ENCODE results near the gene PML. TPM values are rescaled to one million over a fixed set of nuclear protein-coding genes. Genes with fewer than 3 reads are reported as not detected.
"Not testable (repeated sequence)": the region's sequence is repeated elsewhere in the genome, so short reads cannot be mapped to it uniquely, and the experiment has no call there.

Gene PML
- total and polyA plus RNA-seq, 2 of the 4 experiments (the other 2 are of a cell fraction), result 8.8 to 22.6 TPM

DNA sequence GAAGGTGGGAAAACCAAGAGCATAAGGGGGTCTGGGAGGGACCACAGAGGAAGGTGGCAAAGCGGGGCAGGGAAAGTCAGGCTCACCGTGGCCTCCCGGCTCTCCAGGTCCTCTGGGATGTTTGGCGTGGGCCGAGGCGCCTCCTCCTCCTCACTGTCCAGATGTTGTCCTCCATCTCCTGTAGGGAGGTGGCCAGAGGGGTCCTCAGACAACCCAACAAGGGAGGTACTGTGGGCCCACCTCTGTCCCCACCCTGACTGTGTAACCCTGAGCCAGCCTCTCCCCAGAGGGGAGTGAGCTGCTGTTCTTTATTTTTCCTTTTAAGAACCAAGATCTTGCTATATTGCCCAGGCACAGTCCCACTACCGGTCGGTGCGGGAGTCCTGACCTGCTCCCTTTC is 77.6 kb downstream of the PML start:
- H2BK20ac ChIP-seq (ENCODE audit: low read depth, low read length); H3K9me1 ChIP-seq (ENCODE audit: insufficient read depth, low read length); CTCF ChIA-PET; H4K8ac ChIP-seq (ENCODE audit: low read depth in 2 of 2, low read length in 2 of 2); ATAC-seq (ENCODE audit: low read depth); POLR2A ChIA-PET (ENCODE audit: unreplicated experiment); H3K56ac ChIP-seq (ENCODE audit: extremely low read depth, insufficient read depth, low read length); DNase-seq; H4K5ac ChIP-seq (ENCODE audit: low read depth, low read length); BruUV-seq (replicated peaks); H2AFZ ChIP-seq (replicated peaks; ENCODE audit: low read length, poor library complexity); H2BK15ac ChIP-seq (ENCODE audit: low read depth, low read length); H3K4me2 ChIP-seq (ENCODE audit: low read depth, low read length); H3K27ac ChIP-seq (ENCODE audit: insufficient read depth, low read length); H4K91ac ChIP-seq (ENCODE audit: insufficient read depth, low read depth, low read length); H2AK9ac ChIP-seq (replicated peaks; ENCODE audit: low read depth, low read length, poor library complexity); in situ Hi-C loops (cut with MboI; ENCODE audit: low sequenced_read_pairs); H3K9me3 ChIP-seq (ENCODE audit: control insufficient read depth, insufficient read depth, low read length); H3K14ac ChIP-seq (replicated peaks; ENCODE audit: low read depth, low read length); H3K36me3 ChIP-seq (ENCODE audit: control insufficient read depth, insufficient read depth, low read length); H2BK5ac ChIP-seq (ENCODE audit: low read depth, low read length, poor library complexity, severe bottlenecking); H3K18ac ChIP-seq (ENCODE audit: low read depth, low read length); H3K79me1 ChIP-seq (ENCODE audit: low read depth in 1 of 2, low read length in 2 of 2); H3K9ac ChIP-seq (ENCODE audit: low read depth, low read length); H3K4me1 ChIP-seq (ENCODE audit: control insufficient read depth, insufficient read depth, low read length); H3K23ac ChIP-seq (ENCODE audit: low read depth, low read length); H2AK5ac ChIP-seq (ENCODE audit: low read depth, low read length); H2BK120ac ChIP-seq (ENCODE audit: low read depth, low read length); H3K4ac ChIP-seq (ENCODE audit: low read depth, low read length); dilution Hi-C loops (cut with HindIII; ENCODE audit: low sequenced_read_pairs, unreplicated experiment); H3K4me3 ChIP-seq (ENCODE audit: insufficient read depth, low read depth, low read length); intact Hi-C loops (cut with micrococcal nuclease); H3K27me3 ChIP-seq (ENCODE audit: control insufficient read depth, insufficient read depth, low read length); H4K20me1 ChIP-seq (ENCODE audit: insufficient read depth, low read length): not testable (repeated sequence)
- no CpG with 5 or more reads among the region's 9 CpGs for WGBS, 2 experiments (ENCODE audit: extremely low coverage in 2 of 2, insufficient read length in 1 of 2)

Data from IMR-90 (cell line).